Forelimb muscle (tissue), 1 donor: ENCODE results near the gene UBE4B. TPM values are rescaled to one million over a fixed set of nuclear protein-coding genes. Genes with fewer than 3 reads are reported as not detected.
A peak's percentile ranks its signal among the peaks of the same experiment; 100 is the strongest.

Experiments
- DNase-seq: peaks from one replicate; pipeline ENCODE4 v3.0.0-alpha.2; 2013; ENCODE audit warnings: low read depth
- polyA plus RNA-seq: library from polyadenylated mRNA; unstranded; fragments of 120-200 nt; gene quantifications from one replicate; pipeline ENCODE4 v1.2.1, GENCODE V29; 2013; ENCODE audit not compliant: insufficient read length

The UBE4B gene
- polyA plus RNA-seq, 1 donor = 40.3 TPM

- no peak for DNase-seq
Observed at GRCh38 chr1:10114746-10115145, 82.0 kb downstream of the UBE4B start.

- no peak for DNase-seq
Observed at GRCh38 chr1:10117132-10117531, 84.4 kb downstream of the UBE4B start.

DNA sequence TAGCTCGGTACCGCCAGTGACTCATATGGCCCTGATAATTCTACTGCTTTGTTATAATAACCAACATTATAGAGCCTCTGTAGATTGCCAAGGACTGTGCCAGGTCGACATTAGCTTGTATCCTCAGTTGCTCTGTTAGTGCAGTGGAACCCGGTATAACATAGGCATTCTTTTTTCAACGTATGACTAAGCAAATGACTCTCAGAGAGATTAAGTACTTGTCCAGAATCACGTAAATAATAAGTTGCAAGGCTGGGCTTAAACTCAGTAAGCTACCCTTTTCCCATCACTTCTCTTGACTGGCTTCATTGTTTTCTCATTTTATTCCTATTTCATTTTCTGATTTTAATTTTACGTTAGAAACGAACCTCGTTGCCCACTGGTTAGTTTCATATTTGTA lies 85.1 kb downstream of the UBE4B start:
- DNase-seq = no peak

DNA sequence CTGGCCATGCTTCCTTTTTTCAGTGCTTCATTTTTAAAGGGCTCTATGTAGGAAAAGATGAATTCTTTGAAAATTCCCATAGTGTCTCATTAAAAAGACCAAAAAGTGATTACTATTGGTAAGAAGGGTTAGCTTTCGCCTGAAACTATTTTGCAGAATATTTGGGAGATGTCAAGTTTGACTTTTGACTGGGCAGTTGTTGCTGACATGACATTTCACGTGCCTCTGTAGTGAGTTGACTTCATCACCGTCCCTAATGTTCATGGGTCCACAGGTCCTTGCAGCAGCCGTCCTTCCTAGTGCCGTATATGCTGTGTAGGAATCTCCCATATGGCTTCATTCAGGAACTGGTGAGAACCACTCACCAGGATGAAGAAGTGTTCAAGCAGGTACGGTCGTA lies 88.9 kb downstream of the UBE4B start:
- DNase-seq = no peak

DNA sequence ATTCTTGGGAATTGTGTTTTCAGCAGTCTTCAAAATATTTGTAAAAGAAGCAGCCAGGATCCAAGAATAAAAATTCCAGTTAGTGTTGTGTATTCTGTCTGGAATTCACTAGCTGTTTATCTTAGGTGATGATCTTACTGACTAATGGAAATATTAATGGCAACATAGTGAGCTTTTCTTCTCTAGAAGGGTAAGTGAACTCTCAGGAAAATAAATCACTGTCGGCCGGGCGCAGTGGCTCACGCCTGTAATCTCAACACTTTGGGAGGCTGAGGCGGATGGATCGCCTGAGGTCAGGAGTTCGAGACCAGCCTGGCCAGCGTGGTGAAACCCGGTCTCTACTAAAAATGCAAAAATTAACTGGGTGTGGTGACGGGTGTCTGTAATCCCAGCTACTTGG lies 90.2 kb downstream of the UBE4B start:
- DNase-seq = no peak

GRCh38 chr1:10128101-10128765 lies 95.5 kb downstream of the UBE4B start:
- DNase-seq = no peak

- DNase-seq = no peak
Observed at GRCh38 chr1:10132316-10132715, 99.6 kb downstream of the UBE4B start.

DNA sequence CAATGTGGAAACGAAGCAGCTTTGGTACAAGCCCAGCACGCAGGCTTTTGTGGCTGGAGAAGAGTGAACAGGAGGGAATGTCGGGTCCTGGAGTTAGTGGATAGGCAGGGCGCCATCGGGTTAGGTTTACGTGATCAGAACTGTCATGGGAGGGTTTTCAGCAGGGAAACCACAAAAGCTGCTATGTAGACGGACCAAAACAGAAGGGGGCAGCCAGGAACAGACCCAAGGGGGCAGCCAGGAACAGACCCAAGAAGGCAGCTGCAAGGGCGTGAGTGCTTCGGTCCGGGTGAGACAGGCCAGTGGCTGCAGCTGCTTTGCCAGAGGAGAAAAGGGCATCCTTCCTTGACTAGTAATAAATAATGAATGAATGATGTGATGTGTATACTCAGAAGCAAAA lies 100.1 kb downstream of the UBE4B start:
- no peak for DNase-seq

DNA sequence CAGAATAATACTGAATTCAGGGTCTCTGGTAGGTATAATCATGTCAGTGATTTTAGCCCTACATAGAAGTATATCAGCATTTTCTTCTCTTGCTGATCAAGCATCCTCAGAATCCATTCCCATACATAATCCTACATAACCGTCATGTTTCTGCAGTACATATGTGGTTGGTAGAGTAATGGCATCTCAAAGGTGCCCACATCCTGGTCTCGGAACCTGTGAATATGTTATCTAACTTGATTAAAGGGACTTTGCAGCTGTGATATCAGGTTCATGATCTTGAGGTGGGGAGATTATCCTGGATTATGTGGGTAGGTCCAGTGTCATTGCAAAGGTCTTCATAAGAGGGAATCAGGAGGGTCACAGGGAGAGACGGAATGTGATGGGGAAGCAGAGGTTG lies 108.2 kb downstream of the UBE4B start:
- DNase-seq = no peak

DNA sequence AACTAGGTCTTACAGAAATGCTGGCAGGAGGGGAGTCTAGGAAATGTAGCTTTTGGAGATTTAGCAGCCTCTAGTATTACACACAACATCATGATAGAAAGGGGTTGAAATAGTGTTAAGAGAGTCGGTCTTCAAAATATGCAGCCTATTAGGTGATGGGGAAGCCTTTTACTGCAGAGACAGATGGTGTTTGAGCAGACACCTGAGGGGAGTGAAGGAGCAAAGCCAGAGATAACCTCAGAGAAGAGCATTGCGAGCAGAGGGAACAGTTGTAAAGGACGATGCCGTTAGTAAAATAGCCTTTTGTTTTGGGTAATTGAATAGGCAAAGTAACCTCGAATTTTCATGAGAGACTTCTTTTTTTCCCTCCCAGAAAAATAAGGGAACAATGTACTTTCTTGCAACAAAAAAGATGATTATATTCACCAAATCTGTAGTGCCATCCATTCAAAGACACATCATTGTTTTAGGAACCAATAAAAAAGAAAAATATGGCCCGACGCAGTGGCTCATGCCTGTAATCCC lies 111.3 kb downstream of the UBE4B start:
- DNase-seq = no peak

GRCh38 chr1:10146391-10146790 lies 113.6 kb downstream of the UBE4B start:
- DNase-seq = no peak

GRCh38 chr1:10149231-10149630 lies 116.5 kb downstream of the UBE4B start:
- DNase-seq = peak; percentile 32

GRCh38 chr1:10152709-10153284 lies 120.0 kb downstream of the UBE4B start:
- DNase-seq = no peak

DNA sequence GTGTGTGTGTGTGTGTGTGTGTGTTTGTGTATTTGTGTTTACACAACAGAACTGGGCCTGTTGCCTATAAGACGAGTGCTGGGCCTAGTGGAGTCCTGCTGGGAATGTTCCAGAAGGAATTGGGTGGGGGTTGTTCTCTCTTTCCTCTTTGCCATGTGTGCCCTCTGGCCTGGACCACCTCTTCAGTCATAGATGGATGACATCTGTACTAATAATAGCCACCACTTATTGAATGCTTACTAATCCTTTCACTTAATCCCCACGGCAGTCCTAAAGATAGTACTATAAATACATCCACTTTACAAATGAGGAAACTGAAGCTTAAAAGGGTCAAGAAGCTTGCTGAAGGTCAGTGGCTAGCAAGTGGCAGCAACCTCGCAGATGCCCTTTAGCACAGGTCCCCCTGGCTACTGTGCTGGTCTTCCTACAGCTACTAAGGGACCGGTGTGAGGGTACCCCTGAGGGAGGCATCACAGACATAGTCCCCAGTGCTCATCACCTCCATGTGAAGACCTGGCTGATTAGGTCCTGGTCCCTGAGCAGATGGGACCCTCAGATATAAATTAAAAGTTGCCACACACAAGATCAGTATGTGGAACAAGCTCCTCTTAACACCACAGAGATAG lies 122.4 kb downstream of the UBE4B start:
- DNase-seq = no peak

DNA sequence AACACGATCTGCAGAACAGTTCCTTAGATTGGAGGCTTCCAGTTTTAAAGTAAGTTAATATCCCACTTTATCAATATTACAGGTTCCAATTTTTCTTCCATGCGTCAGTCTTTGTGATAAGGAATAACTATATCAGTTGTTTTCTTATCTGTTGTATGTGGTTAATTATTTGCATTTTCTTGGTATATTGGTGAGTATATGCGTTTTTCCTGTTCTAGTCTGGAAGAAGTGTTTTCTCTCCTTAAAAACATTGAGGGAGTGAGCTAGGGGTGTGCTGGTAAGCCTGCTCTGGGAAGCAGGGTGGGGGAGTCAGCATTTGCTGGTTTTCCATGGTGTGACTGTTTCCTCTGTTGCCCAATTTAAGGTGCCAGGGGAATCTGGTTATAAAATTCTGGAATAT lies 127.4 kb downstream of the UBE4B start:
- no peak for DNase-seq

- no peak for DNase-seq
Observed at GRCh38 chr1:10160907-10161490, 128.2 kb downstream of the UBE4B start.

- no peak for DNase-seq
Observed at GRCh38 chr1:10161541-10162290, 129.0 kb downstream of the UBE4B start.

DNA sequence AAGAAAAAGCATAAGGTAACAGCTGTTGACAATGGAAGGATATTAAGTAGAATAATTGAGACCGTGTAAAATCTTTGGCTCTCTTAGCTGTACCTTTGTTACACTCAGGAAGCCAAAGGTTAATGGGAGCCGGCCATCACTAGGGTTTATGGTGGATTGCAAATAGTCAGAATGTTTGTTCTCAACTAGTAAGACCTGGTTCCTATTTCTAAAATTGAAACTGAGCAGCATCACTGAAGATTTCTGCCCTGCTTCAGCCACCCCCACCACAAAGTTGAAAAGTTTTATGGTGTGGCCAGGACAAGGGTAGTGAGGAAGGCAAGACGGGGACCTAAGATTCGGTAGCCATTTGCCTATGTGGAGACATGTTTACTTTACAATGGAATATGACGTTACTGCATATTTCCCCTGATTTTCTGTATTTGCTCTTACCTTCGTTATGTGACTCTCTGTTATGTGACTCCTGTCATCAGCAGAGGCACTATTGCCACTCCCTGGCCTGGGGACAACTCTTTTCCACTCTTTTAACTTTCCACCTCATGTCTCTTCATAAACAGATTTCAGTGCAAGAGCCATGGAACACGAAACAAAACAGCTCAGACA lies 136.3 kb downstream of the UBE4B start:
- DNase-seq = no peak

- no peak for DNase-seq
Observed at GRCh38 chr1:10170239-10170574, 137.4 kb downstream of the UBE4B start.

DNA sequence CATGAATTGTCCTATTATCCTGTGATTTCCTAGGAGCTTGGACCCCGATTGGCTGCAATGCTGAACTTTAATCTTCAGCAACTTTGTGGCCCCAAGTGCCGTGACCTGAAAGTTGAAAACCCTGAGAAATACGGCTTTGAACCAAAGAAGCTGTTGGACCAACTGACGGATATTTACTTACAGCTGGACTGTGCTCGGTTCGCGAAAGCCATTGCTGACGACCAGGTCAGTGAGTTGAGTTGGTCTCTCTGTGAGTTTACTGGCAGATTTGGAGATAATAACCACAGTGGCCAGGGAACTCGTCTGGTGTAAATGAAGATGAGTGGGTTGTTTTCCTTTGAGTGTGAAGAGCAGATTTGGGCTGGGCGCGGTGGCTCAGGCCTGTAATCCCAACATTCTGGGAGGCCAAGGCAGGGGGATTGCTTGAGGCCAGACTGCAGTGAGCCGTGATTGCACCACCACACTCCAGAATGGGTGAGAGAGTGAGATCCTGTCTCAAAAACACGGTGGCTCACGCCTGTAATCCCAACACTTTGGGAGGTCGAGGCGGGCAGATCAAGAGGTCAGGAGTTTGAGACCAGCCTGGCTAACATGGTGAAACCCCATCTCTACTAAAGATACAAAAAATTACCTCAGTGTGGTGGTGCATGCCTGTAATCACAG lies 138.5 kb downstream of the UBE4B start:
- no peak for DNase-seq

- no peak for DNase-seq
Observed at GRCh38 chr1:10171995-10172669, 139.4 kb downstream of the UBE4B start.
